ENCODE measurements around the gene ADK. TPM values are rescaled to one million over a fixed set of nuclear protein-coding genes. Genes with fewer than 3 reads are reported as not detected.

Gene ADK
- total and polyA plus RNA-seq, 11 donors, result 20.8 to 55.5 (median 39.8) TPM

- H3K27ac ChIP-seq, result no peak overlapping the region
- H3K27me3 ChIP-seq, result no peaks in the 10 kb centered on the region
- H3K4me3 ChIP-seq, result no peak overlapping the region
- intact Hi-C loops (cut with DNase I), result no loop called here
- H3K4me1 ChIP-seq, result no peaks in the 10 kb centered on the region
- 72 to 86% (median 82%) methylated on average over 2 of the region's 2 CpGs for WGBS, 4 donors
- TF ChIP-seq POLR2A (IDR thresholded peaks at IDR 0.05) (no peak), CTCF (IDR thresholded peaks at IDR 0.05) (no peak)
- no peak for DNase-seq
- H3K36me3 ChIP-seq, result no peaks in the 10 kb centered on the region
- no peak for ATAC-seq
- H3K9me3 ChIP-seq, result no peaks in the 10 kb centered on the region
Observed at GRCh38 chr10:74548676-74549075, 397.7 kb downstream of the ADK start.

GRCh38 chr10:74556072-74556705, 405.2 kb downstream of the ADK start:
- intact Hi-C loops (cut with DNase I), result no loop called here

GRCh38 chr10:74557098-74557497, 406.1 kb downstream of the ADK start:
- ATAC-seq, result no peak
- no peak for DNase-seq
- TF ChIP-seq POLR2A (IDR thresholded peaks at IDR 0.05) (no peak), CTCF (IDR thresholded peaks at IDR 0.05) (no peak)
- no peaks in the 10 kb centered on the region for H3K36me3 ChIP-seq
- intact Hi-C loops (cut with DNase I), result no loop called here
- no peak overlapping the region for H3K4me3 ChIP-seq
- no peak overlapping the region for H3K27ac ChIP-seq
- 73 to 81% (median 76%) methylated on average over 1 of the region's 1 CpG for WGBS, 4 donors
- no peaks in the 10 kb centered on the region for H3K27me3 ChIP-seq
- H3K4me1 ChIP-seq, result no peaks in the 10 kb centered on the region
- no peaks in the 10 kb centered on the region for H3K9me3 ChIP-seq

More at GRCh38 chr10:74556072-74556705, 405.2 kb downstream of the ADK start:
- Histone ChIP-seq H3K27ac (no peak overlapping the region), H3K4me3 (no peak overlapping the region), H3K4me1 (no peaks in the 10 kb centered on the region), H3K36me3 (no peaks in the 10 kb centered on the region), H3K27me3 (no peaks in the 10 kb centered on the region), H3K9me3 (no peaks in the 10 kb centered on the region)
- TF ChIP-seq CTCF (IDR thresholded peaks at IDR 0.05) (no peak), POLR2A (IDR thresholded peaks at IDR 0.05) (no peak)
- DNase-seq, result no peak
- ATAC-seq, result no peak
- WGBS, 4 donors, result 94 to 97% (median 96%) methylated on average over 2 of the region's 2 CpGs

GRCh38 chr10:74558403-74558802, 407.4 kb downstream of the ADK start:
- Histone ChIP-seq H3K4me1 (no peaks in the 10 kb centered on the region), H3K27me3 (no peaks in the 10 kb centered on the region)
- intact Hi-C loops (cut with DNase I), result no loop called here

More at GRCh38 chr10:74558403-74558802, 407.4 kb downstream of the ADK start:
- ATAC-seq (no peak), DNase-seq (no peak)
- no peaks in the 10 kb centered on the region for H3K9me3 ChIP-seq
- no peaks in the 10 kb centered on the region for H3K36me3 ChIP-seq
- no peak overlapping the region for H3K27ac ChIP-seq
- no peak overlapping the region for H3K4me3 ChIP-seq
- WGBS, 4 donors, result 94 to 97% (median 96%) methylated on average over 3 of the region's 3 CpGs
- TF ChIP-seq POLR2A (IDR thresholded peaks at IDR 0.05), result no peak
- TF ChIP-seq CTCF (IDR thresholded peaks at IDR 0.05), result no peak

All from heart left ventricle (tissue), 16 donors.